K562 (cell line): ENCODE measurements around the gene DTWD2. TPM values are rescaled to one million over a fixed set of nuclear protein-coding genes. Genes with fewer than 3 reads are reported as not detected.

Experiments used
- ZNF175 ChIP-seq: fragments of 200-800 bp; sonication (Bioruptor generic); IDR thresholded peaks from 2 replicates; pipeline ENCODE4 v1.6.1; 2016; ENCODE audit warnings: low read depth, mild to moderate bottlenecking, missing genetic modification characterization, missing compliant biosample characterization
- ZNF253 ChIP-seq: fragments of 250-450 bp; sonication (Bioruptor Pico); conservative IDR thresholded peaks from 2 replicates; pipeline ENCODE4 v1.6.1; 2021; ENCODE audit warnings: mild to moderate bottlenecking
- polyA plus RNA-seq, 8 experiments: library from polyadenylated mRNA; depleted of rRNA in 4 of 8; stranded (reverse) in 5 of 8; unstranded in 3 of 8; fragments of >200 nt; fragmentation: Nextera tagmentation in 2 of 8; fragmentation: Illumina TruSeq in 1 of 8; extraction: Ambion mirVana in 2 of 8; extraction: Trizol in 1 of 8; gene quantifications; 2 replicates each; pipeline versions ENCODE4 v1.2.1 to v1.2.3, GENCODE V29; 2011 to 2014; ENCODE audit warnings: inconsistent platforms in 1 of 8, missing spikeins in 1 of 8
- total RNA-seq, 7 experiments: library from RNA; depleted of rRNA in 6 of 7; stranded (reverse); fragments of >200 nt in 6 of 7; fragmentation: Illumina TruSeq in 2 of 7; extraction: Trizol in 2 of 7; gene quantifications; 2 replicates each; pipeline versions ENCODE4 v1.2.1 to v1.2.3, GENCODE V29; 2011 to 2021; ENCODE audit warnings: low replicate concordance in 1 of 7
- TF ChIP-seq, protein P1 (sequence below), 2 experiments: fragments of 450-650 bp; formaldehyde crosslinking in 1 of 2; IDR thresholded peaks; 2 replicates each; pipeline versions ENCODE4 v1.4.0 to v1.6.1; 2014 to 2020; ENCODE audit warnings: mild to moderate bottlenecking in 2 of 2, borderline replicate concordance in 1 of 2, low read depth in 1 of 2

Gene DTWD2
- total and polyA plus RNA-seq, 9 of the 15 experiments (the other 6 are each of a cell fraction or from before 2014, with no cell fraction given) = 0.99 to 10.8 (median 4.1) TPM

DNA sequence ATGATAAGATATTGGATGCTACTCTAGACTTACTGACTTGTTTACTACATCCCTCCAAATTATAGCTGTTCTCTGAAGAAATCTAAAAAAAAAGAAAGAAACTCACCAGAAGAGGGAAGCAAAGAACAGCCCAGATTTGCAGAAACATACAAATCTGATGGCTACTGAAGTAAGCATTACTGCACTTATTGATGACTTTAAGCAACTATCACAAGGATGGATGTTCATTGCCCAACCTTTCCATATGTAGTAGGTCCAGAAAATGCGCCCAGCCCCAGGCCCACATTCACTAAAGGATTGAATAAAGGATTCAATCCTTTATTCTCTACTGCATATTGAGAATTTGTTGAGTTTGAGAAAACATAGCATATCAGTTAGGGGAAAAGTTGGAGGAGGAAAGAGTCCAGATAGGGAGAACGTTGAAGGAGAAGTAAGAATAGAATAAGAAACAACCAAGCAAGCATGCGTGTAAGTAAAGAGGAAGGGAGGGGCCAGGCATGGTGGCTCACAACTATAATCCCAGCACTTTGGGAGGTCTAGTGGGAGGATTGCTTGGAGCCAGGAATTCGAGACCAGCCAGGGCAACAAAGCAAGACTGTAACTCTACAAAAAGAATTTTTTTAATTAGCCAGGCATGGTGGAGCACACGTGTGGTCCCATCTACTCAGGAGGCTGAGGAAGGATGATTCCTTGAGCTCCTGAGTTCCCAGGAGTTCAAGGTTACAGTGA is 33.8 kb upstream of the DTWD2 start (continued):
- TF ChIP-seq ZNF175 (CRISPR knock-in tag) (no peak), ZNF253 (CRISPR knock-in tag) (no peak)
- TF ChIP-seq, protein P1, sequence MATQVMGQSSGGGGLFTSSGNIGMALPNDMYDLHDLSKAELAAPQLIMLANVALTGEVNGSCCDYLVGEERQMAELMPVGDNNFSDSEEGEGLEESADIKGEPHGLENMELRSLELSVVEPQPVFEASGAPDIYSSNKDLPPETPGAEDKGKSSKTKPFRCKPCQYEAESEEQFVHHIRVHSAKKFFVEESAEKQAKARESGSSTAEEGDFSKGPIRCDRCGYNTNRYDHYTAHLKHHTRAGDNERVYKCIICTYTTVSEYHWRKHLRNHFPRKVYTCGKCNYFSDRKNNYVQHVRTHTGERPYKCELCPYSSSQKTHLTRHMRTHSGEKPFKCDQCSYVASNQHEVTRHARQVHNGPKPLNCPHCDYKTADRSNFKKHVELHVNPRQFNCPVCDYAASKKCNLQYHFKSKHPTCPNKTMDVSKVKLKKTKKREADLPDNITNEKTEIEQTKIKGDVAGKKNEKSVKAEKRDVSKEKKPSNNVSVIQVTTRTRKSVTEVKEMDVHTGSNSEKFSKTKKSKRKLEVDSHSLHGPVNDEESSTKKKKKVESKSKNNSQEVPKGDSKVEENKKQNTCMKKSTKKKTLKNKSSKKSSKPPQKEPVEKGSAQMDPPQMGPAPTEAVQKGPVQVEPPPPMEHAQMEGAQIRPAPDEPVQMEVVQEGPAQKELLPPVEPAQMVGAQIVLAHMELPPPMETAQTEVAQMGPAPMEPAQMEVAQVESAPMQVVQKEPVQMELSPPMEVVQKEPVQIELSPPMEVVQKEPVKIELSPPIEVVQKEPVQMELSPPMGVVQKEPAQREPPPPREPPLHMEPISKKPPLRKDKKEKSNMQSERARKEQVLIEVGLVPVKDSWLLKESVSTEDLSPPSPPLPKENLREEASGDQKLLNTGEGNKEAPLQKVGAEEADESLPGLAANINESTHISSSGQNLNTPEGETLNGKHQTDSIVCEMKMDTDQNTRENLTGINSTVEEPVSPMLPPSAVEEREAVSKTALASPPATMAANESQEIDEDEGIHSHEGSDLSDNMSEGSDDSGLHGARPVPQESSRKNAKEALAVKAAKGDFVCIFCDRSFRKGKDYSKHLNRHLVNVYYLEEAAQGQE (IDR thresholded peaks at IDR 0.05; ENCODE audit: borderline replicate concordance) = peak; percentile 81
- TF ChIP-seq, protein P1 (CRISPR knock-in tag; IDR thresholded peaks at IDR 0.05; ENCODE audit: low read depth) = no peak
